HG02588 (cell line): ENCODE results near the gene IRS2.

Experiments
- ATAC-seq: cut with Tn5 transposase; IDR thresholded peaks from one replicate; pipeline ENCODE4 v1.9.1; 2021; ENCODE audit warnings: mild to moderate bottlenecking, moderate library complexity; ENCODE audit not compliant: unreplicated experiment

The IRS2 gene

DNA sequence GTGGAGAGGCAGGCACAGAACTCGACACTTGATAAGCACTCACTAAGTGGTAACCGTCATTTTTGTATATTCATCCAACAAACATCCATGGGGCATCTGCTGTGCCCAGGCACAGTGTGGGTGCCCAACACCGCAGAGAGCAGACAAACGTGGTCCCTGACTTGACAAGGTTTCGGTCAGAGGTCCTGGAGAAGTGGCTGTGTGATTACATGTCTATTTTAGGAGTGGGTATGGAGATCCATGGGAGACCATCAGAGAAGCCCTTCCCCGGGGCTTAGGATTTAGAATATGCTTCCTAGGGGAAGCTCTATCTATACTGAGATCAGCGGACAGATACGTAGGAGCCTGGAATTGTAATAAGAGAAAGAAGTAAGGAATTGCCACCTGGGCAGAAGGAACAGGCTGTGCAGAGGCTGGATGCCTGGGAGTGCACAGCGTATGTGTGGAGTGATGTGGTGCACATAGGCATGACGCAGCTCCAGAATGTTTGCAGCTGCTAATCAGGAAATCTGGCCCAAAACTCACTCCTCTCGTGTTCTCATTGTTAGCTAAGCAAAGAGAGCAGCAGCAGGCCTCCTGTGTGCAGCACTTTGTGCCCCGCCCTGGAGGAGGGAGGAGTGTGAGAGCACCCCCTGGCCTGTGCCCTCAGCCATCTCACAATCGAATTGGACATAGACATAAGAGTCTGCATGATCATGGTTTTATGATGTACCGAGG lies 23.0 kb upstream of the IRS2 start:
- ATAC-seq = no peak

DNA sequence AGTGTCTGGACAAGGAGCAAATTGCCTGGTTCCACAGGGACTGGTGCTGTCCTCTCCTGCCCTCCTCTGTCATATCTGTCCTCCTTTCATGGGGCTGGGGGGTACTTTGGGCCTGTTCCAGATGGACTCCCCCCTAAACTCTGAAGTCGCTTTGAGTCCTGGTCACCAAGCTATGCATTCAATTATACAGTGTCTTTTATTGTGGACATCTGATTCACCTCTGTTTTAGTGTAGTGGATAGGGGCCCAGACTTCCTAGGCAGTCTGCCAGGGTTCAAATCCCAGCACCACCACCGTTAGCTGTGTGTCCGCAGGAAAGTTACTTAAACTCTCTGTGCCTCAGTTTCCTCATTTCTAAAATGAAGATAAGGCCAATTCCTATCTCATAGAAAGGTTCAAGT lies 21.0 kb upstream of the IRS2 start:
- ATAC-seq = no peak

- ATAC-seq = no peak
Measured at GRCh38 chr13:109804654-109805053, 18.3 kb upstream of the IRS2 start.

DNA sequence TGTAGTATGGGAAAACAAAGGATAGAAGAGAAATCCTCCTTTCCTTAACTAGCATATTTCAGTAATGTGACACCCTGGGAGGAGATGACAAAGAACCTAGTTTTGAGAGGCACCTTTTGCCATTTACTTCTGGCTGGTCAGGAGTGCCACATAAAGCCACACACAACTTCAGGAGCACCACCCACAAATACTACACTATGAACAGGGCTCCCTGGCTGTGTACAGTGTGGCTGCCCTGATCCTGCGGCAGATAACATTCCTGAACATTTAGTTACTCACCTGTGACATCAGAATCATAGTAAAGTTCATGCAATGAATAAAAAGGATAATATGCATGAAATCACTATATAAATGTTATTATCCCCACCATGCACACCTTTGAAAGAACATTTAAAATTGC lies 17.4 kb upstream of the IRS2 start:
- no peak for ATAC-seq

GRCh38 chr13:109802936-109803335 lies 16.6 kb upstream of the IRS2 start:
- ATAC-seq = no peak

GRCh38 chr13:109795011-109795410 lies 8.6 kb upstream of the IRS2 start:
- no peak for ATAC-seq

DNA sequence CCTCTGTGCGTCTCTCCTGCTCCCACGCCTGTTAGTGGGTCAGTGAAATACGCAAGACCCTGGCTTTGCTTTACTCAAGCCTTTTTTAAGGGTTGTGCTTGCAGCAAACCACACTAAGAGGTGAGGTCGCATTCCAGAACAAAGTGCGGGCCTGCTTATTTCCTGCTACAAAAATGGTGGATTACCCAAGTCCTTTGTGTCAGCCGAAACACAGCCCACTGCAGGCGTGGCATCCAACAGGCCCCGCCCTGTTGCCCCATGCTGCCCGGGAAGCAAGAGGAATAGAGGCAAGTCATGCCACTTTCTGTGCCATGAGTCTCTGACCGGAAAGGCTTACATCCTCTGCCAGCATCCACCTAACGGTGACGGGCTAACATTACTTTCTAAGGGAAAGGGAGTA lies 7.7 kb upstream of the IRS2 start:
- no peak for ATAC-seq

DNA sequence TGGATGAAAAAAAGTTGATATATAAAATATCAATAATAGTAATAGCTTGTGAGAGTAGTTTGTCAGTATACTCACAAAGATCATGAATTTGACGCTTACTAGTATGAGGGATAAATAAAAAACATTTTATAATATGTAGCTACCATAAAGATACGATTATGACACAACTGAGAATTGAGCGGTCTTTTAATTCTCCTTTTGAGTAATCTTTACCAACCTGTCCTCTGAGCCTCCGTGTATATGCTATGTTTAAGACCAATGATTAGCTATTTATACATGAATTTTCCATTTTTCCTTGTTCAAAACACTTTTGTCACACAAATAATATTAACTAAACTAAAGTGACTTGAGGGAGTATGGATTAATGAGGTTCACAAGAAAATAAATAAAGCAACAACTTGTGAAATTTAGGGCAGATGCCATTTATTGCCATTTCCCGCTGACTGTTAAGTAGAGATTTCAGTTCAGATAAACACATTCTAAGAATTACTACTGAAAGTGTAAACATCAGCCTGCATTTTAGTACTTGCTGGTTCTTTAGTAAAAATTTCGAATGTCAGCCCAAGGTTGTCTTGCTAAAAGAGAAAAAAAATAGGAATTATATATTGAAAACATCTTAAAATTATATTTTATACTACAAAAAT lies 6.2 kb upstream of the IRS2 start:
- ATAC-seq = no peak

DNA sequence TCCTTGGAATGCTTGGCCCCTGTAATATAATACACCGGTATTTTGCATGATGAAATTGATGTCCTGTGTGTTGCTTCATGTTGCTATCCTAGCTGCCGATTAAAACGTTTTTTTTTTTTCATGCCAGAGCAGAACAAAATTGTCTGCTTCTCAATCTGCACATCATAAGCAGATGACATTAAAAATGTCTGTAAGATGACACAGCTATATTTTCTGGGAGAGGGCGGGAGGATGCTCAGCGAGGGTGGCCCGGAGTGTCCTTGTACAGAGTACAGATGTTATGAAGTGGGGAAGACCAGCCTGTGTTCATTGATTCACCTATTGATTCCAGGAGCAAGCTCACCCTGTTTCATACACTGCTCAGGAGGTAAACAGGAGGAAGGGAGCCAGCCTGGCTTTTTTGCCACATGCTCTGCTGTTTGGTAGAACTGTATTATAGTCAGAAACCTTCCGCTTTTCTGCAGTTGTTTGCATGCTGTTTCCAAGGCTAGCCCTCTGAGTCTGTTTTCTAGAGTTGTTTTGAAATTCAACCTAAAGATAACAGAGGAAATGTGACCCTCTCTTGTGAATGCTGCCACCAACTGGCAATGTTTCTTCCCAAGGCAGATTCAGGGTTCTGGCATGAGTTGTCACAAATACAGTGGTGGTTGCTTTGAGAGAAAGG lies 4.7 kb upstream of the IRS2 start:
- ATAC-seq = no peak

DNA sequence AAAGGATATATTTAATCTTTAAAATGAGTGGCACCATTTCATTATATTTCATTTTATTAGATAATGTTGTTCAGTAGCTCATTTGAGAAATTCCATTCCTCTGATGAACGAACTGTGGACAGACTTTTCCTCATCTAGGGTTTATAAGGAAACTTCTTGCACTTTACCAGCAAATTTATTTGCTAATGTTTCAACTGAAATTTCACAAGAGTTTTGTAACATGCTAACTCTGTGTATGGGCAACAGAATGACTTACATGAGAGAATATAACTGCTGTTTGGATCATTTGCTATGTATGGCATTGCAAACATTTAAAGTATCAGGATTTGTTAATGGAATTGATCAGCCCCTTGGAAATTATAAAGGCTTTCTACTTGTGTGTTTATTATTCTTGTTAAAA lies 3.7 kb upstream of the IRS2 start:
- ATAC-seq = no peak

DNA sequence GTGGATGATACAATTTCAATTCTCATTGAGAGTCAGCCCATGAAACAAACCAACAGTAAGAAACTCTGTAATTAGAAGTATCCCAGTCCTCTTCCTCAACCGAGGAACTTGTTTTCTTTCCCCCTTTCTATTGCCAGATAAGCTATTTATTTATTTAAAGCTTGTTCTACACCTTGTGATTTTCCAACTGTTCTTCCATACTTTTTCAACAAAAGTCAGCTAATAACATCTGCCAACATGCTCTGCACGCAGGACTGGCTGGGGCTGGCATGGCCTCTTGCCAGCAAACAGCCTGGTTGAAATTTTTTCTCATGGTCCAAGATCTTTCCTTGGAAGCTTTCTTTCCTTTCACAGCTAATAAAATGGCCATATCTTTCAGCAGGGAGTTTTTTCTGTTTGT lies 2.9 kb upstream of the IRS2 start:
- no peak for ATAC-seq

GRCh38 chr13:109788372-109789111 lies 2.2 kb upstream of the IRS2 start:
- no peak for ATAC-seq

DNA sequence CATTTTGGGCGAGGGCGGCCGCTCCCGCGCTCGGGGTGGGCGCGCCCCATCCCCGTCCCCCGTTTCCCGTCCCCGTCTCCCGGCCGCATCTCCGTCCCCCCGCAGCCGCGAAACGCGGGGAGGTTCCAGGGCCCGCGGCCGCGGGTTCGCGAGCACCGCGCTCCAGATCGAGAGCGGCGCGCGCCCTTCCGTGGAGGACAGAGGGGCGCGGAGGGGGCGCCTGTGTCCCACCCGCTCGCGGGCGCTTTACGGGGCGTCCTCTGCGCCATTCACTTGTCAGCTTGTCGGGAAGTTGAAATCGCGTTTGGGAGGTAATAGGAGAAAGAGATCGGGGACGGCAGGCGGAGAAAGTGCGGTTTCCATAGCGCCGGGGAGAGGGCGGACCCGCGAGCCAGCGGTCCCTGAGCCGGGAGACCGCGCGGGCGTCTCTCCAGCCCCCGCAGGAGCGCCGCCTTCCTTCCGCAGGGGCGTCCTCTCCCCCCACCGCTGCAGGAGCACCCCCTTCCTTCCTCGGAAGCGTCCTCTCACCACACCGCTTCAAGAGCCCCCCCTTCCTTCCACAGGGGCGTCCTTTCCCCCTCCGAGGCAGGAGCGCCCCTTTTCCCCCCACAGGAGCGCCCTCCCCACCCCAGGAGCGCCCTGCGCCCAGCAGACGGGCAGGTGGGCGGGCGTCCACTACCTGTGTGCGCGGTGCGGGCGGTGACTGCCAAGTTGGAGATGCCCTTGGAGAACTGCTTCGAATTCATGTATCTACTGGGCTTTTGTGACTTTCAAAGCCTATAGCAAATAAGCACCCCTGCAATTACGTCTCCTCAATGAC lies 962 bp upstream of the IRS2 start:
- peak; percentile 2 for ATAC-seq

DNA sequence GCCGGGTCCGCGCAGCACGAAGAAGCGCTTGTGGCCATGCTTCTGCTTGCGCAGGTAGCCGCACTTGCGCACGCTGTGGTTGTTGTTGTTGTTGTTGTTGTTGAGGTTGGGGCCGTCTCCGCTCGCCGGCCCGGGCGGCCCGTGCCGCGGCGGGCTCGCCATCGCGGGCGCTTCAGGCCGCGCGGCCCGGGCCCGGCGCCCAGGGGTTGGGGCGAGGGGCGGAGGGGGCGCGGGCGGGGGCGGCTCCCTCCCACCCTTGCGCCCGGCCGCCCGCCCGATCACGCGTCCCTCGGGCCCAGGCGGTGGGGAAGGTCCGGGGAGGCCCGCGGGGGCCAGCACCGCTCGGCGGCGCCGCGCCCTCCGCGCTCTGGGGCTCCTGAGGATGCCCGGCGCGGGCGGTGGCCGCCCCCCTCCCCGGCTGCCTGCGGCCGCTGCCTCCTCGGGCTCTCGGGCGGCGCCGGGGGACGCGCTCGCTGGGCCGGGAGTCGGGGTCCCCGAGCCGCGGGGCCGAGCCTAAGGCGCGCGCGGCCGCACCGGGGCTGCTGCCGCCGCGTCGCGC lies 412 bp downstream of the IRS2 start:
- peak; percentile 17 for ATAC-seq

DNA sequence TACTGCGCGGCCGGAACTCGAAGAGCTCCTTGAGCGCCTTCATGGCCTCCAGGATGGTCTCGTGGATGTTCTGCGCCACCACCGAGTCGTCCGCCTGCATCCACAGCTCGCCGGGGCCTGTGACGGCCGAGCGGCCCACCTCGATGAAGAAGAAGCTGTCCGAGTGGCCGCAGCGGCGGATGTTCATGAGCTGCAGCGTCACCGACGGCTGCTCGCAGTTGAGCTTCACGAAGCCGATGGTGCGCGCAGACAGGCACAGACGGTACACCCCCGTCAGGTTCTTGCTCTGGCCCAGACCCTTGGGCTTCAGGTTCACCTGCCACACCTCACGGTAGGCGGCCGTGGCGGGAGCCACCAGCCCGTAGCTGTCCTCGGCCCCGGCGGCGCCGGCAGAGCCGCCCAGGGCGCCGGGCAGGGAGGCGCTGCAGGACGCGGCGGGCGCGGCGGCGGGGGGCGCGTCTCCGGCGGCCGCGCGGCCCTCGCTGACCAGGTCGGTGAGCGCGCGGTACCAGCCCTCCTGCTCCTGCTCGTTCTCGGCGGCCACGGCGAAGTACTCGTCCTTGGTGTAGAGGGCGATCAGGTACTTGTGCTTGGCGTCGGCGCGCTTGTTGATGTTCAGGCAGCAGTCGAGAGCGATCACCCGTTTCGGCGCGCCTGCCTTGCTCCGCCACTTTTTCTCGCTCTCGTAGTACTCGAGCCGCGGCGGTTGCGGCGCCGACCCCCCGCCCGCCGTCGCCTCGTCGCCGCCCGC lies 1.1 kb downstream of the IRS2 start:
- ATAC-seq = no peak

GRCh38 chr13:109784590-109785140 lies 1.7 kb downstream of the IRS2 start:
- ATAC-seq = no peak

- no peak for ATAC-seq
Measured at GRCh38 chr13:109783815-109784589, 2.4 kb downstream of the IRS2 start.

- no peak for ATAC-seq
Measured at GRCh38 chr13:109783447-109783814, 3.0 kb downstream of the IRS2 start.
